Retinal pigment epithelial cell (primary cell): ENCODE data around the gene SUCO.

Experiments used
- DNase-seq: peaks from one replicate; pipeline ENCODE4 v3.0.0-alpha.2; 2010; ENCODE audit warnings: low read depth
- H3K4me3 ChIP-seq: 2 replicates; pipeline ENCODE4 v1.5.1; 2011; ENCODE audit warnings: mild to moderate bottlenecking, low read length, control low read depth, moderate library complexity
- TF ChIP-seq, protein P1 (sequence below): conservative IDR thresholded peaks from 2 replicates; pipeline ENCODE4 v1.5.1; 2011; ENCODE audit warnings: low read depth, low read length, control low read depth, inconsistent platforms

The SUCO gene

DNA sequence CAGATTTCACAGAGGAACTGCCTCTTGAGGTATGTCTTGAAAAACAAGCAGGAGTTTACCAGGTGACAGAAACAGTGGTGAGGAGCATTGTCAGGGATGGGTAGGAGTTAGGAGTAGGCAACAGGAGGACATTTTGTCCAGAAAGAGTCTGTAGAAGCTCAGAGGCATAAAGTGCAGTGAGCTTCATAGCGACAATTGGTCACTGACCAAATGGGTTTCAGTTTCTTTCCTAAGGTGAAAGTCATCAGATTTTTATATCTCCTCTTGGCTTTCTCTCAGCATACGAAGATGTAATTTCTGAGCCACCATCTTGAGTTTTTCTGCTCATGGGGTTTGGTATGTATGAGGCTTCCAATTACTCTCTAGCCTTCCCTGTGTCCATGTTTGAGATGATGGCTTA is 96.7 kb downstream of the SUCO start:
- DNase-seq, result no peak
- H3K4me3 ChIP-seq, result no peak overlapping the region
- TF ChIP-seq, protein P1, sequence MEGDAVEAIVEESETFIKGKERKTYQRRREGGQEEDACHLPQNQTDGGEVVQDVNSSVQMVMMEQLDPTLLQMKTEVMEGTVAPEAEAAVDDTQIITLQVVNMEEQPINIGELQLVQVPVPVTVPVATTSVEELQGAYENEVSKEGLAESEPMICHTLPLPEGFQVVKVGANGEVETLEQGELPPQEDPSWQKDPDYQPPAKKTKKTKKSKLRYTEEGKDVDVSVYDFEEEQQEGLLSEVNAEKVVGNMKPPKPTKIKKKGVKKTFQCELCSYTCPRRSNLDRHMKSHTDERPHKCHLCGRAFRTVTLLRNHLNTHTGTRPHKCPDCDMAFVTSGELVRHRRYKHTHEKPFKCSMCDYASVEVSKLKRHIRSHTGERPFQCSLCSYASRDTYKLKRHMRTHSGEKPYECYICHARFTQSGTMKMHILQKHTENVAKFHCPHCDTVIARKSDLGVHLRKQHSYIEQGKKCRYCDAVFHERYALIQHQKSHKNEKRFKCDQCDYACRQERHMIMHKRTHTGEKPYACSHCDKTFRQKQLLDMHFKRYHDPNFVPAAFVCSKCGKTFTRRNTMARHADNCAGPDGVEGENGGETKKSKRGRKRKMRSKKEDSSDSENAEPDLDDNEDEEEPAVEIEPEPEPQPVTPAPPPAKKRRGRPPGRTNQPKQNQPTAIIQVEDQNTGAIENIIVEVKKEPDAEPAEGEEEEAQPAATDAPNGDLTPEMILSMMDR, result no peak

DNA sequence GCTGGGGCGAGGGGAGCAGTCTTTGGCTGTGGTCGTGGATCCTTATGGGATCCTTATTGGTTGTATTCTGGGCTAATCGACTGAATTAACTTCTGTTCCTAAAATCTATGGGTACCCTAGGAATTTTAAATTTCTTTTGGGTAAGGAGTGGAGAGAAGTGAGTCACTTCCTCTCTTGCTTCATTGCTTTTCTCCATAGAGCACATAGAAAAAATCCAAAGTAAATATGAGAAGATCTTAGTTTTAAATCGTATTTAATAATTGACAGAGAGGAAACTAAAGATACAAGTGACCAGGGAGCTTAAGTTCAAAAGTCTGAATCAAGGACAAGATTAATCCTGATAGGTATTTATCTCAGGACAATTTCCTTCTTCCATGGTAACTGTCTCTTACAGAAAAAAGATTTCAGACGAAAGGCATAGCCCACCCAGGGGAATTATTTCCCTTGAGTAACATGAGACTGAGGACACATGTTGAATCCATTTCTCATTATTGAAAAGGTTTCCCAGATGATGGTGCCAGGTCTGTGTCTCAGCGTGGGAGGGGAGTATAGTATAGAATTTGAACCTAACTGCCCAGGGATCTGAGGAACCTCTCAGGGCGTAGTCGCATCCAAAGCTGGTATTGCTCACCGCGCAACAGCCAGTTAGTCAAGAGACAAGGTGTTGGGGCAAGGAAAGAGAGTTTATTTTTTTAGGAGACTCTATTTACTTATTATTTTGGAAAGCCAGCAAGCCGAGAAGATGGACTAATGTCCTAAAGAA is 97.3 kb downstream of the SUCO start:
- TF ChIP-seq, protein P1, result no peak
- DNase-seq, result no peak
- H3K4me3 ChIP-seq, result no peak overlapping the region

DNA sequence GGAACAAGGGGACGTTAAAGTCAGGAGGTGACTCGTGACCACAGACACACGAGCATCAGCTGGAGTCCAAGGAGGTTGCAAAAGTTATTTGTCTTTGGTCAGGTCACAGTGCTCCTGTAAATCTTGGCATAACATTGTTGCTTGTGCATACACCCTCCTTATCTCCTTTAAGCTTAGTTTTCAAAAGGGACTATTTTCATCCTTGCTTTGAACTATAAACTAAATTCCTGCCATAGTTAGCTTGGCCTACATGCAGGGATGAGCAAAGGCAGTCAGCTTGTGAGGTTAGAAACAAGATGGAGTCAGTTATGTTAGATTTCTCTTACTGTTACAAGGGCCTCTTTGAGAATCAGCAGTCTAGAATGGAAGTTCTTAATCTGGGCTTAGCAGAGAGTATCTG is 97.9 kb downstream of the SUCO start:
- no peak overlapping the region for H3K4me3 ChIP-seq
- TF ChIP-seq, protein P1, result no peak
- no peak for DNase-seq

DNA sequence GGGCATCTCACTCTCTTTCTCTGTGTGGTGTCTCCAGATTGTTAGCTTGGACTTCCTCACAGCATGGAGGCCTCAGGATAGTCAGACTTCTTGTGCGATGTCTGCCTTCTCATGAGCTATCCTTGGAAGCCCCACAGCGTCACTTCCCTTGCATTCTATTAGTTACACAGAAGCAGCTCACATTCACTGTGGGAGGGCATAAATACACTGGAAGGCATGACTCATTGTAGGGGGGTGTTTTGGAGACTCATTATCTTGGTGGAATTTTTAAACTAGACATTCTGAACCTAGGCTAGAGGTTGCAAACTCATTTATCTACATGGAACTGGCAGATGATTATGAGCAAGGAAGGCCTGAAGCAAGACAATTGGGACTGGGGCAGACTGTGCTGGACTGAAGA is 104.6 kb downstream of the SUCO start:
- H3K4me3 ChIP-seq, result no peak overlapping the region
- DNase-seq, result peak; percentile 21
- TF ChIP-seq, protein P1, result no peak

DNA sequence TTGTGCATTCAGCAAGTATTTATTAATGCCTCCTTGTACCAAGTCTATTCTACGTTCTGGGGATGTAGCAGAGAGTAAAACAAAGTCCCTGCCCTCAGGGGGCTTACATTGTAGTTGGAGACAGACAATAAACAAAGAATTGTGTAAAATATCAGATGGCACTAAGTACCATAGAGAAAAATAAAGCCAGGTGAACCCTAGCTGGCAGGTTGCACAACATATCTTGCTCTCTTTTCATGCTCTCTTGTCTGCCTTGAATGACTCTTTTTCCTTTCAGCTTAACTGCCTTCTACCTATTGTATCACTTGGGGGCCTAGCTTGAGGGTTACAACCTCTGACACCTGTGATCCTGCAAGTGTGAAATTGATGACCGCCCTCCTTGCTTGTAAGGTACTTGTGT is 105.3 kb downstream of the SUCO start:
- no peak for DNase-seq
- TF ChIP-seq, protein P1, result no peak
- no peak overlapping the region for H3K4me3 ChIP-seq

DNA sequence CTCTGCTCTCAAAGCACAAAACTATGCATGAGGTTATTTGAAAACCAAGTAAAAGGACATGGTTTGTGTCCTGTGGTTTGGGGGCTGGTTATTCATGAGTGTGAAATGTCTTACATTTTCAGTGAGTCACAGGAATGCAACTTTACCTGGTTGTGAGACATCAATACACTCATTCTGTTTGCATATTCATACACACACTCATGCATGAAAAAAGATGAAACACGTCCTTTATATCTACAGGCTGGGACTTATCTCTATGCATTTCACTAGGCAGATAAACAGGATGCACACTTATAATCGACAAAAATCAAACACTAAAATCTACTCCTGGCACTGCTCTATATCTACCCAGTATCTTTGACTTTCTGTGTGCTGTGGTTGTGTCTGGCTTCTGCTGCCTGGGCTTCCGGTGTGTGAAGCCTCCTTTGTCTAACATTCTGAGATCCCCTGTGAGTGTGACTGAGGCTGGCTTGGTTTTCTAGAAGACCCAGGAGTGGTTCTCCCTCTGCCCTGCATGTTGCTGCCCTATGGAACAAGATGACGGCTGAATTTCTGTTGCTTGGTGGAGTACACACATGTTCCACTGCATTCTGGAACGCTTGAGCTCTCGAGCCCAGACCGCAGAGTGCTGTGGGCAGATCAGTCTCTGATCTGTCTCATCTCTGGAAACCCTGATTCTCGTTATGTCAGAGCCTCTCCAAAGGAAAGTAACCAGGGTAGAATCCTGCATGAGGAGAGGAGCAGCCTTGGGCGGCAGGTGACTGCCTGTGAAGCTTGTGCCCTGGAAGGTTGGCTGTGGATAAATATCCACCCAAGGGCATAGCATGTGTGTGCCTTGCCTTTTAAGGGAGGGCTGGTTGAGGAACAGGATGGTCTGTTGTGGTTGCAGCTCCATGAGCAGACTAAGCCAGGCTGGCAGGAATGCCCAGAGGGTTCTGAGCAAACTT is 106.2 kb downstream of the SUCO start:
- peak; percentile 34 for DNase-seq
- TF ChIP-seq, protein P1, result no peak
- no peak overlapping the region for H3K4me3 ChIP-seq
